Neutrophil (primary cell): Measurements from ENCODE around the gene FOXK1.

Experiments
- H3K27ac ChIP-seq: fragments of 200-600 bp; sonication (generic); 2 replicates; pipeline ENCODE4 v1.5.1; 2016; ENCODE audit warnings: mild to moderate bottlenecking, moderate library complexity
- H3K27me3 ChIP-seq: fragments of 200-600 bp; sonication (generic); 2 replicates; pipeline ENCODE4 v1.6.0; 2016; ENCODE audit warnings: mild to moderate bottlenecking
- H3K36me3 ChIP-seq: fragments of 200-600 bp; sonication (generic); 2 replicates; pipeline ENCODE4 v1.5.1; 2017
- H3K4me1 ChIP-seq, 2 experiments: fragments of 200-600 bp in 1 of 2; sonication (generic) in 1 of 2; 1 replicate in 1 of 2; 2 replicates in 1 of 2; pipeline versions ENCODE4 v1.5.1 to v1.6.1; 2013 to 2016; ENCODE audit warnings: low read depth in 1 of 2, low read length in 1 of 2, mild to moderate bottlenecking in 1 of 2, moderate library complexity in 1 of 2; ENCODE audit not compliant: control insufficient read depth in 1 of 2, insufficient read depth in 1 of 2
- H3K4me3 ChIP-seq, 2 experiments: fragments of 200-600 bp in 1 of 2; sonication (generic) in 1 of 2; 1 replicate in 1 of 2; 2 replicates in 1 of 2; pipeline ENCODE4 v1.5.1; 2013 to 2016; ENCODE audit warnings: low read depth in 1 of 2, low read length in 1 of 2, mild to moderate bottlenecking in 1 of 2, moderate library complexity in 1 of 2
- H3K9me3 ChIP-seq: fragments of 200-600 bp; sonication (generic); 2 replicates; pipeline ENCODE4 v1.5.1; 2016
- CTCF ChIP-seq: fragments of 200-600 bp; sonication (generic); IDR thresholded peaks from 2 replicates; pipeline ENCODE4 v1.5.1; 2016; ENCODE audit warnings: antibody characterized with exemption

The FOXK1 gene

GRCh38 chr7:4809666-4810065 is 127.6 kb downstream of the FOXK1 start:
- H3K27ac ChIP-seq: no peak overlapping the region
- H3K36me3 ChIP-seq: no peaks in the 10 kb centered on the region
- peaks cover 95% of the 10 kb centered on the region for H3K27me3 ChIP-seq
- H3K9me3 ChIP-seq: no peaks in the 10 kb centered on the region
- no peaks in the 10 kb centered on the region for H3K4me1 ChIP-seq
- no peak for TF ChIP-seq CTCF
- no peak overlapping the region for H3K4me3 ChIP-seq

GRCh38 chr7:4814433-4814832 is 132.3 kb downstream of the FOXK1 start:
- TF ChIP-seq CTCF: no peak
- no peaks in the 10 kb centered on the region for H3K9me3 ChIP-seq
- H3K27ac ChIP-seq: no peak overlapping the region
- peaks cover 59% of the 10 kb centered on the region for H3K27me3 ChIP-seq
- H3K4me1 ChIP-seq: no peaks in the 10 kb centered on the region
- H3K4me3 ChIP-seq: no peak overlapping the region
- no peaks in the 10 kb centered on the region for H3K36me3 ChIP-seq

DNA sequence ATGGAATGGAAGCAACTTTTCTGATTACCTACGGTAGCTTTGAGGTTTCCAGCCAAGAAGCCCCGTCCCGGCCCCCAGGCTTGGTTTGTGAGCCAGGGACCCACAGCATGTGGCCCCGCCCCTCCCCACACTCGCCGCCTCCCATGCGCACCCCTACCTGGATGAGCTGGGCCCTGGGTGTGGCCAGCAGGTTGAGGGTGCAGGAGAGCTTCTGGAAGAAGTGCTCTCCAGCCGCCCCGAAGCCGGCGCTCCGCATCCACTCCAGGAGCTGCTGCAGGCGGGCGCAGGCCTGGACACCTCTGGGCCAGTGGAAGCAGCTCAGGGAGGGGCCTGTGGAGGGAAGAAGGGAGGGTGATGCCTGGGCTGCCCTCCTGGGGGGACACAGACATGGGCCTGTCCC is 133.0 kb downstream of the FOXK1 start:
- H3K4me1 ChIP-seq: no peaks in the 10 kb centered on the region
- H3K4me3 ChIP-seq: no peak overlapping the region
- no peaks in the 10 kb centered on the region for H3K36me3 ChIP-seq
- peaks cover 52% of the 10 kb centered on the region for H3K27me3 ChIP-seq
- no peak overlapping the region for H3K27ac ChIP-seq
- H3K9me3 ChIP-seq: no peaks in the 10 kb centered on the region
- TF ChIP-seq CTCF: no peak

DNA sequence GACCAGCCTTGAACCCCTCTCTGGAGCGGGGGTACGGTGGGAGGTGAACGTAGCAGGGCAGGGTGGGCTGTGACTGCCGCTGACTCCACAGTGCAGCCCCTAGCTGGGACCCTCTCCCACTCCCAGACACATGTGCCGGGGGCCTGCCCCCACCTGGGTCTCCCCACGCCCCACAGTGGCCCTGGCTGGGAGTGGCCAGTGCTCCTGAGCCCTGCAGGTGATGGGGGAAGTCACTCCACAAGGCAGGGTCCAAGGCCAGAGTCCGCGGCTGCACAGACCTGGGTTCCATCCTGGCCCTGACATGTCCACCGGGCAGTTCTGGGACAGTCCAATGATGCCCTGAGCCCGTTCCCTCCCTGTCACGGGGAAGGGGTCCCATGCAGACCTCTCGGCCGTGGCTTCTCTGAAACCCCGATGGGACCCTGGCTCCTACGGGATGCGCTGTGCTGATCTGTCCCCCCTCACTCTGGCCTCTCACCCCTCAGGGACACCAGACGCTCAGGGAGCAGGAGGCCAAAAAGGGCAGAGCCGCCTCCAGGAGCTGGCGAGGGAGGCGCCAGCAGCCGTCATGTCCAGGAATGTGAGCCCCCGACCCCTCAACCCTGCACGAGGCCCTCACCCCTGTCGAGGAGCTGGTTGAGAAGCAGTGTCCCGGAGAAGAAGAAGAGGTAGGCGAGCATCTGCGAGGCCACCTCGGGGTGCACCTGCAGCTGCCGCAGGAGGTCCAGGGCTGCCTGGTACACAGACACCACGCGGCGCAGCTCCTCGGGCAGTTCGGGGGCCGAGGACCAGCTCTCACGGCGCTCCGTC is 133.7 kb downstream of the FOXK1 start:
- Histone ChIP-seq H3K27ac (no peak overlapping the region), H3K4me1 (no peaks in the 10 kb centered on the region), H3K27me3 (peaks cover 45% of the 10 kb centered on the region), H3K4me3 (no peak overlapping the region), H3K36me3 (no peaks in the 10 kb centered on the region), H3K9me3 (no peaks in the 10 kb centered on the region)
- TF ChIP-seq CTCF: no peak

GRCh38 chr7:4816419-4817080 is 134.5 kb downstream of the FOXK1 start:
- Histone ChIP-seq H3K4me3 (no peak overlapping the region), H3K4me1 (no peaks in the 10 kb centered on the region), H3K27ac (no peak overlapping the region), H3K27me3 (peaks cover 39% of the 10 kb centered on the region), H3K36me3 (no peaks in the 10 kb centered on the region), H3K9me3 (no peaks in the 10 kb centered on the region)
- no peak for TF ChIP-seq CTCF
